Right atrium auricular region (tissue), 2 donors: ENCODE measurements around the gene MMP28. TPM values are rescaled to one million over a fixed set of nuclear protein-coding genes. Genes with fewer than 3 reads are reported as not detected.

ENCODE experiments used
- DNase-seq: peaks from one replicate; pipeline ENCODE4 v3.0.0-alpha.2; 2019; ENCODE audit warnings: low spot score
- H3K27ac ChIP-seq, 2 donors: fragments of 200-600 bp; sonication (generic); 1 replicate in 1 of 2; 2 replicates in 1 of 2; pipeline ENCODE4 v1.5.1; 2016 to 2019
- H3K27me3 ChIP-seq, 2 donors: fragments of 200-600 bp; sonication (generic); one replicate each; pipeline versions ENCODE4 v1.5.1 to v1.6.0; 2017 to 2019
- H3K36me3 ChIP-seq: fragments of 200-600 bp; sonication (generic); one replicate; pipeline ENCODE4 v1.5.1; 2016
- H3K4me1 ChIP-seq, 2 donors: fragments of 200-600 bp; sonication (generic); one replicate each; pipeline versions ENCODE4 v1.5.1 to v1.6.0; 2017 to 2019
- H3K4me3 ChIP-seq, 2 donors: fragments of 200-600 bp; sonication (generic); 1 replicate in 1 of 2; 2 replicates in 1 of 2; pipeline ENCODE4 v1.5.1; 2017 to 2019; ENCODE audit warnings: mild to moderate bottlenecking in 1 of 2, moderate library complexity in 1 of 2
- H3K9me3 ChIP-seq, 2 donors: fragments of 200-600 bp; sonication (generic); one replicate each; pipeline ENCODE4 v1.5.1; 2019
- CTCF ChIP-seq, 2 donors: fragments of 200-600 bp; sonication (generic); IDR thresholded peaks; one replicate each; pipeline ENCODE4 v1.5.1; 2019; ENCODE audit warnings: antibody characterized with exemption in 2 of 2
- total RNA-seq, 2 donors: library from RNA; depleted of rRNA; stranded (reverse); fragments of >200 nt; gene quantifications; one replicate each; pipeline ENCODE4 v1.1.0, GENCODE V29; 2016

MMP28 gene
- total RNA-seq, 2 donors from 2014 or later: 10.5 to 14.9 TPM

DNA sequence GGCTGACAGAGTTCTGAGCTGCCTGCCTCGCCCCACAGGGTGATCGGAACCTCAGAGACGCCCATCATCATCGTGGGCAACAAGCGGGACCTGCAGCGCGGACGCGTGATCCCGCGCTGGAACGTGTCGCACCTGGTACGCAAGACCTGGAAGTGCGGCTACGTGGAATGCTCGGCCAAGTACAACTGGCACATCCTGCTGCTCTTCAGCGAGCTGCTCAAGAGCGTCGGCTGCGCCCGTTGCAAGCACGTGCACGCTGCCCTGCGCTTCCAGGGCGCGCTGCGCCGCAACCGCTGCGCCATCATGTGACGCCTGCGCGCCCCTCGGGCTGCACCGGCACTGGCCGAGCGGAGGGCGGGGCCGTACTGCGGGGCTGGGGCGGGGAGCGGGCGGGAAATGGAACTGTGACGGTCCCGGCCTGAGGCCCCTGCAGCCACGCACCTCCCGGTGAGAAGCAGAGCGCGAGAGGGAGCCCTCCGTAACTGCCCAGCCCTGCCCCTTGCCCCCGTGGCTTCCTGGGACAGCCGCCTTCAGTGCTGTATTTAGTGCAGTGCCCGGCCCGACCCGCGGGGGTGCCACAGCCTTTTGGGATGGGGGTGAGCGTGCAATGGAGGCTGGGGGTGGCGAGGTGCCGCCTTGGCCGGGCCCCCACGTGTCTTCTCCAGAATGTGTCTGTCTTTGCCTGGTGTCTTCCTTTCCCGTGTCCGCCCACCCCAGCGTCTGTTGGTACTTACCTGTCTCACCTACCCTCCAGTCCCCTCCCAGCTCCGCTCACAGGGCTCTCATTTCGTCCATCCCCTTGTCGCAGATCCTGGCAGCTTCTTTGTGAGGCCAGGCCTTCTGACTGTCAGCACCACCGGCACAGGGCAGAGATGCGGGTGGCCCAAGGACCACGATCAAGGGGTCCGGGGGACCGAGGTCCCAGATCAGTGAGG lies 54.2 kb downstream of the MMP28 start:
- no peak for TF ChIP-seq CTCF (IDR thresholded peaks at IDR 0.05)
- Histone ChIP-seq H3K4me3 (peak overlapping the region in 1 of 2 donors; percentile 23), H3K27ac (no peak overlapping the region), H3K4me1 (peaks cover 0 to 11% of the 10 kb centered on the region in 2 donors), H3K27me3 (no peaks in the 10 kb centered on the region), H3K36me3 (no peaks in the 10 kb centered on the region), H3K9me3 (no peaks in the 10 kb centered on the region)
- no peak for DNase-seq

DNA sequence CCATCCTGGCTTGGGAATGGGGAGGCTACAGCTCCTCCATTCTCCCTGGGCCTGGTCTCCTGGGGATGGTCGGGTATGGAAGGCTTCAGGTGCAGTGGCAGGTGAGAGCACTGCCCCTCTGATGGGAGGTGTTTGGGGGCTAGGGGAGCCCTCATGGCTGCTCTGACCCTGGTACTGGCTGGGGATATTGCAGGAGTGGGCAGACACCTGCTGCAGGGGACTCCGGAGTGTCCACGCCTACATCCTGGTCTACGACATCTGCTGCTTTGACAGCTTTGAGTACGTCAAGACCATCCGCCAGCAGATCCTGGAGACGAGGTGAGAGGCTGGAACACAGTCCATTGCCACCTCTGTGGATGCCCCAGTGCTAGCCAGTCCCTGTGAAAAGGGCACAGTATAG lies 55.2 kb downstream of the MMP28 start:
- H3K36me3 ChIP-seq: no peaks in the 10 kb centered on the region
- H3K27ac ChIP-seq: no peak overlapping the region
- no peaks in the 10 kb centered on the region for H3K9me3 ChIP-seq
- H3K27me3 ChIP-seq: no peaks in the 10 kb centered on the region
- no peak for DNase-seq
- H3K4me1 ChIP-seq: peaks cover 0 to 11% of the 10 kb centered on the region in 2 donors
- TF ChIP-seq CTCF (IDR thresholded peaks at IDR 0.05): no peak
- no peak overlapping the region for H3K4me3 ChIP-seq

DNA sequence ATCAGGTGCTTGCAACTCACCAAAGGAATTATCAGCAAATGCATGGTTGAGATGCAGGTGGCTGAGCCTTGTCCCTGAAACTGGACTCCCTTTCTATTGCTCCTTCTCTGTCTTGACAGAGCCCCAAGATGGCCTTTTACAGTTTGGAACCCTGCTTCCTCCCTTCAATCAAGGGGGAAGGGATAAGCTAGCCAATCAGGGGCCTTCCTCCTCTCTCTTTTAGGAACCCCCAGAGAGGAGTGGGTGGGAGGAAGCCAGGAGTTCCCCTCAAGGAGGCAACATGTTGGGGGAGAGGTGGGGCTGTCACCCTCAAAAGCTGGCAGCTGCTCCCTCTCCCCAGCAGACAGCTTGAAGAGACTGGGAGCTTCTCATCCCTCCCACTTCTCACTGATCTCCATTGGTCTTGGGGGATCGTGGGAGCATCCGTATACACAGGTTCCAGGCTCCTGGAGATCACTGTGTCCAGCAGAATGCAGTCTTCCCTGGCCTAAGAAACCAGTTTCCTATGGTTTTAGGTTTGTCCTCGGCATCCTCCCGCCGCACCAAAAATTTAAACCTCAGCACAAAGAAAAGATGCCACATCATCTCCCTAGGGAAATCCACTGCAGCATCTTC lies 56.8 kb downstream of the MMP28 start:
- Histone ChIP-seq H3K4me1 (peaks cover 0 to 11% of the 10 kb centered on the region in 2 donors), H3K4me3 (no peak overlapping the region), H3K9me3 (no peaks in the 10 kb centered on the region), H3K36me3 (no peaks in the 10 kb centered on the region), H3K27ac (no peak overlapping the region), H3K27me3 (no peaks in the 10 kb centered on the region)
- TF ChIP-seq CTCF (IDR thresholded peaks at IDR 0.05): no peak
- DNase-seq: no peak

DNA sequence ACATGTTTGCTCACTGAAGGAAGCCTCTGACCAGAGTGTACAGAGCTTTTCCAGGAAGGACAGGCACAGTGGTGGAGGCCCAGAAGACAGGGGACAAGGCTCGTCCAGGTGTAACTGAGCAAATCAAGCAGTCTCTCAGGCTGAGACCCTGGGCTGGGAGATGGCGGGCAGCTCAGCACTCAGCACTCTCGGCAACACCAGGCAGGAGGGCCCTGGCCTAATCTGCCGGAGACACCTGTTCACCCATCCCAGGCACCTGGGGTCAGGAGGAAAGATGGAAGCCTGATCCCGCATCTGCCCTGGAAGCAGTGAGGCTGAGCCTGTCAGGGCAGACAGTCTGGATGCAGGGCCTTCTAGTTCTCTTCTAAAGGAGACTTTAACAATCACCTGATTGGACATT lies 59.2 kb downstream of the MMP28 start:
- H3K27ac ChIP-seq: no peak overlapping the region
- TF ChIP-seq CTCF (IDR thresholded peaks at IDR 0.05): no peak
- no peak for DNase-seq

GRCh38 chr17:35735036-35735805 lies 60.2 kb downstream of the MMP28 start:
- Histone ChIP-seq H3K36me3 (no peaks in the 10 kb centered on the region), H3K27ac (no peak overlapping the region), H3K9me3 (no peaks in the 10 kb centered on the region), H3K4me1 (peaks cover 0 to 12% of the 10 kb centered on the region in 2 donors), H3K4me3 (no peak overlapping the region), H3K27me3 (no peaks in the 10 kb centered on the region)
- DNase-seq: no peak
- no peak for TF ChIP-seq CTCF (IDR thresholded peaks at IDR 0.05)

More for the DNA sequence above, 59.2 kb downstream of the MMP28 start:
- peaks cover 0 to 7% of the 10 kb centered on the region in 2 donors for H3K4me1 ChIP-seq
- no peak overlapping the region for H3K4me3 ChIP-seq
- H3K27me3 ChIP-seq: no peaks in the 10 kb centered on the region
- H3K9me3 ChIP-seq: no peaks in the 10 kb centered on the region
- no peaks in the 10 kb centered on the region for H3K36me3 ChIP-seq
